ENCODE data around the gene OTUD4.

The OTUD4 gene

DNA sequence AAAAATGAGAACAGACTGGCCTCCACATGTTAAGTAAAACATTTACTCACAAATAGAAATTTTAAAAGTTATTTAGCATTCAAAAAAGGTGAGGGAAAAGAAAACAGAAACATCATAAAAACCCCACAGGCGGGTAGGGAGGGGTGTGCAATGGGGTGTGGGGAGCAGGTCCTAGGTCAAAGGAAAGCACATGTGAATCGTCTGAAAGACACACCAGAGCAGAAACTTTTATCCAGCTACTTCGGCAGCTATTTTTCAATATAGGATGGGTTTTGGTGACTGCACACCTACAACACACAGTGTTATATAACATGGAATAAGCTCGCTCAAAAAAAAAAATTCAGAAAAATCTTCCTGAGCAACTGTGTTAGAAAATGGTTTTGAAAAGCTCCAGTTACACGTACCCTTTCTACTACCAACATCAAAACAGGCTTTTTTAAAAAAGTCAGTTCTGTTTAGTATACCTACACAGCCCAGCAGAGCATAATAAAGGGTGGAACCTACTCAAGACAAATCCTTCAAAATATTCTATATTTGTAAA, 1.6 kb downstream of the OTUD4 start:
- 0% methylated on average over 4 of the region's 5 CpGs for WGBS
- Histone ChIP-seq H3K4me1 (ENCODE audit: insufficient read depth, low read length) (peaks cover 17% of the 10 kb centered on the region; the same call in 1 of the 2 replicates), H3K9me3 (ENCODE audit: insufficient read depth, low read depth, low read length) (no peaks in the 10 kb centered on the region), H3K36me3 (ENCODE audit: insufficient read depth, low read length) (peaks cover 9% of the 10 kb centered on the region), H3K27me3 (ENCODE audit: insufficient read depth, low read length) (no peaks in the 10 kb centered on the region), H3K27ac (ENCODE audit: low read depth, low read length) (no peak overlapping the region), H3K9ac (ENCODE audit: low read depth, low read length) (peak overlapping the region; percentile 89), H3K4me3 (ENCODE audit: low read length) (peak overlapping the region; percentile 94)

DNA sequence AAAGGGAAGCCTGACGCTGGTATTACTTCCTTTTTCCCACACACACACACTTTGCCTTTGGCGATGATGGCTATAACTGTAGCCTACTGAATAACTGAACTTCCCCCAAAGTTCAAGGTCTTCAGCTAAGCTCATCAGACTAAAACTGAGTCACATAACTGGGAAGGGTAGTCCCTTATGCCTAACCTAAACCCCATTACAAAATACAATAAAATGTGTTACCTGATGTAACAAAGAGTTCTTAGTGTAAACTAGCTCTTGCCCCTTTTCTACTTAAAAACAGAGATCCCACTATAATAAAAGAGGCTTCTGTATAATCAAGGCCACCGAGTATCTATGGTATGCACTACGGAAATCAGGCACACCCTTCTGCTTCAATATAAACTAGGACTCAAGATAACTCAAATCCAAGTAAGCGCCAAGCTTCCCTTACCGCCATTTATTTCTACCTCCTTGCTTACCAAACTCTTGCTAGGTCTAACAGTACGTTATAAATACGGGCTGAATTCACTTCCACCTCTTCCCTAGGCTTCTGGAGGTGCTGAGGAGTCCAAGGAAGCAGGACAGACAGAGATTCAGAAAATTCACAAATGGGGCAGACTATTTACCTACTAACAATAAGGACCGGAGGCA, 2.4 kb downstream of the OTUD4 start:
- WGBS = 12% methylated on average over 9 of the region's 9 CpGs
- peak overlapping the region; percentile 94 for H3K4me3 ChIP-seq (ENCODE audit: low read length)
- H3K9ac ChIP-seq (ENCODE audit: low read depth, low read length) = peak overlapping the region; percentile 89
- peaks cover 15% of the 10 kb centered on the region for H3K36me3 ChIP-seq (ENCODE audit: insufficient read depth, low read length)
- no peaks in the 10 kb centered on the region for H3K9me3 ChIP-seq (ENCODE audit: insufficient read depth, low read depth, low read length)
- H3K27me3 ChIP-seq (ENCODE audit: insufficient read depth, low read length) = no peaks in the 10 kb centered on the region
- H3K27ac ChIP-seq (ENCODE audit: low read depth, low read length) = no peak overlapping the region
- peaks cover 17% of the 10 kb centered on the region; the same call in 1 of the 2 replicates for H3K4me1 ChIP-seq (ENCODE audit: insufficient read depth, low read length)

DNA sequence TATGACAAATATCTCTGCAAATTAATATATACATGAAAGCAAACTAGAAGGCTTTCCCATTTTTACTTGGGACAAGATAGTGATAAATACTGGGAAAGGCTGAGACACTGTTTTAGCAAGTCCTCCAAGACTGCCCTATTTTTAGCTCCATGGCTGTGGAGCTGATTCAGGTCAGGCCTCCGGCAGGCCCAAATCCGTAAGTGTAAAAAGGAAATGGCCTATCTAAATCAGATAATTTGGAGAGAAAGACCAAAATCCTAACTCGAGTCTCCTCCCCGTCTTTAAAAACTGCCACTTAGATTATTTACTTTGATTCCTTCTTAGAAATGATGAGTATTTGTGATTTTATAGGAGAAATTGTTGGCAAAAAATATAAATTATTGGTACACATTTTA, 2.9 kb downstream of the OTUD4 start:
- peaks cover 19% of the 10 kb centered on the region for H3K36me3 ChIP-seq (ENCODE audit: insufficient read depth, low read length)
- H3K4me3 ChIP-seq (ENCODE audit: low read length) = peak overlapping the region; percentile 94
- no peaks in the 10 kb centered on the region for H3K27me3 ChIP-seq (ENCODE audit: insufficient read depth, low read length)
- H3K9me3 ChIP-seq (ENCODE audit: insufficient read depth, low read depth, low read length) = no peaks in the 10 kb centered on the region
- H3K9ac ChIP-seq (ENCODE audit: low read depth, low read length) = no peak overlapping the region
- H3K27ac ChIP-seq (ENCODE audit: low read depth, low read length) = no peak overlapping the region
- H3K4me1 ChIP-seq (ENCODE audit: insufficient read depth, low read length) = peaks cover 17% of the 10 kb centered on the region; the same call in 1 of the 2 replicates
- 44% methylated on average over 2 of the region's 4 CpGs for WGBS

DNA sequence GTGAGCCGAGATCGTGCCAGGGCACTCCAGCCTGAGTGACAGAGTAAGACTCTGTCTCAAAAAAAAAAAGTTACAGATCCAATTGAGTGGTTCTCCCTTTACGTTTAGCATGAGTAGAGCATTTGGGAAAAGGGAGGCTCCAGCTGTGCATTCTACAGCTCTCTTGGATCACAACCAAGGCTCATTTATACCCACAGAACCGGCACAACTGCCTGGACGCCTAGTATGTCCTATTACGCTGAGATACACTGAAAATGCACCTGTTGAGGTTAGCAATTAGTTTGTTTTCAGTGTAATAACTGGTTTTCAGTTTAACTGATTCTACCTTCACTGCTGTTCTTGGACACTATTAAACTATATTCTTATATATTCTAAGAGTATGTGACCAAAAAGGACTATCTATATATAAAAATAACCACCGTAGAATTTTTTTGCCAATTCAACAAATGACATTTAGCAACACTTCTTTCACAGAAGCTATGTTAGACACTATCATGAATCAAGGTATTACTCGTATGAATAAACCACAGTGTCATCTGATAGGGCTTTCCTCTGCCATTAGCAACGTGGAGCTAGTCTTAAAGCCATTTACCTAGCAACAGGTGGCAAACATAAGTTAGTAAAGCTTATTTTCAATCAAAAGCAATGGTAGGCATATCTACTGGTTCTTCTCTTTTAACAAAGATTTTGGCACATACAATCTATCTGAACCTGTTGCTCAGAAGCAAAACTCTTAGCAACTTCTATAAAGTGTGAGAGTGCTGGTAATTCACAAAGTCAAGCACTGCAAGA, 3.6 kb downstream of the OTUD4 start:
- peak overlapping the region; percentile 94 for H3K4me3 ChIP-seq (ENCODE audit: low read length)
- 90% methylated on average over 9 of the region's 9 CpGs for WGBS
- H3K27ac ChIP-seq (ENCODE audit: low read depth, low read length) = no peak overlapping the region

GRCh38 chr4:145171911-145172310, 8.5 kb downstream of the OTUD4 start:
- Histone ChIP-seq H3K36me3 (ENCODE audit: insufficient read depth, low read length) (peaks cover 68% of the 10 kb centered on the region), H3K27ac (ENCODE audit: low read depth, low read length) (no peak overlapping the region), H3K27me3 (ENCODE audit: insufficient read depth, low read length) (no peaks in the 10 kb centered on the region), H3K4me1 (ENCODE audit: insufficient read depth, low read length) (no peaks in the 10 kb centered on the region), H3K4me3 (ENCODE audit: low read length) (no peak overlapping the region), H3K9me3 (ENCODE audit: insufficient read depth, low read depth, low read length) (no peaks in the 10 kb centered on the region), H3K9ac (ENCODE audit: low read depth, low read length) (no peak overlapping the region)
- WGBS = 97% methylated on average over 1 of the region's 1 CpG

More for the DNA sequence above, 3.6 kb downstream of the OTUD4 start:
- no peaks in the 10 kb centered on the region for H3K27me3 ChIP-seq (ENCODE audit: insufficient read depth, low read length)
- peaks cover 26% of the 10 kb centered on the region for H3K36me3 ChIP-seq (ENCODE audit: insufficient read depth, low read length)
- H3K4me1 ChIP-seq (ENCODE audit: insufficient read depth, low read length) = peaks cover 17% of the 10 kb centered on the region; the same call in 1 of the 2 replicates
- no peak overlapping the region for H3K9ac ChIP-seq (ENCODE audit: low read depth, low read length)
- no peaks in the 10 kb centered on the region for H3K9me3 ChIP-seq (ENCODE audit: insufficient read depth, low read depth, low read length)

GRCh38 chr4:145170223-145170622, 10.2 kb downstream of the OTUD4 start:
- Histone ChIP-seq H3K4me3 (ENCODE audit: low read length) (no peak overlapping the region), H3K9ac (ENCODE audit: low read depth, low read length) (no peak overlapping the region), H3K27me3 (ENCODE audit: insufficient read depth, low read length) (no peaks in the 10 kb centered on the region), H3K9me3 (ENCODE audit: insufficient read depth, low read depth, low read length) (no peaks in the 10 kb centered on the region), H3K27ac (ENCODE audit: low read depth, low read length) (no peak overlapping the region), H3K4me1 (ENCODE audit: insufficient read depth, low read length) (no peaks in the 10 kb centered on the region), H3K36me3 (ENCODE audit: insufficient read depth, low read length) (peaks cover 77% of the 10 kb centered on the region)
- 84% methylated on average over 1 of the region's 1 CpG for WGBS

DNA sequence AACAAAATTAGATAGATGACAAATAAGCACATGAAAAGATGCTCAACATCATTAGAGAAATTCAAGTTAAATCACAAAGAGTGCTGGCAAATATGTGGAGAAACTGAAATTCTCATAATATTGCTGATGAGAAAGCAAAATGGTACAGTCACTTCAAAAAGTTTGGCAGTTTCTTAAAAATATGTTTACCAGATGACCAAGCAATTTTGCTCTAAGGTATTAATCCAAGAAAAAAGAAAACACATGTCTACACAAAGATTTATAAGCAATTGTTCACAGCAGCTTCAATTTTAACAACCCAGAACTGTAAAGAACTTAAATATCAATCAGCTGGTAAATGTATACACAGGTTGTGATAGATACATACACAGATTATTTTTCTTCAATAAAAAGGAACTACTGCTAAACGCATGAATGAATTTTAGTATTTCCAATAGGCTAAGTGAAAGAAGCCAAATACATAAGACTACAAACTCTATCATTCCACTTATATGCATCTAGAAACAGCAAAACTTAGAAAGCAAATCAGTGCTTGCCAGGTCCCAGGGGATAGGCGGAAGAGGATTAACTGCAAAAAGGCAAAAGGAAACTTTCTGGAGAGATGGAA, 11.7 kb downstream of the OTUD4 start:
- Histone ChIP-seq H3K9me3 (ENCODE audit: insufficient read depth, low read depth, low read length) (no peaks in the 10 kb centered on the region), H3K4me3 (ENCODE audit: low read length) (no peak overlapping the region), H3K36me3 (ENCODE audit: insufficient read depth, low read length) (peaks cover 81% of the 10 kb centered on the region), H3K27me3 (ENCODE audit: insufficient read depth, low read length) (no peaks in the 10 kb centered on the region), H3K27ac (ENCODE audit: low read depth, low read length) (no peak overlapping the region), H3K9ac (ENCODE audit: low read depth, low read length) (no peak overlapping the region), H3K4me1 (ENCODE audit: insufficient read depth, low read length) (no peaks in the 10 kb centered on the region)
- WGBS = 100% methylated on average over 2 of the region's 2 CpGs

- Histone ChIP-seq H3K9ac (ENCODE audit: low read depth, low read length) (no peak overlapping the region), H3K27ac (ENCODE audit: low read depth, low read length) (no peak overlapping the region), H3K9me3 (ENCODE audit: insufficient read depth, low read depth, low read length) (no peaks in the 10 kb centered on the region), H3K36me3 (ENCODE audit: insufficient read depth, low read length) (peaks cover 84% of the 10 kb centered on the region), H3K4me3 (ENCODE audit: low read length) (no peak overlapping the region), H3K4me1 (ENCODE audit: insufficient read depth, low read length) (no peaks in the 10 kb centered on the region), H3K27me3 (ENCODE audit: insufficient read depth, low read length) (no peaks in the 10 kb centered on the region)
- WGBS = no CpG with 5 or more reads among the region's 2 CpGs
Observed at GRCh38 chr4:145167887-145168286, 12.5 kb downstream of the OTUD4 start.

- H3K27me3 ChIP-seq (ENCODE audit: insufficient read depth, low read length) = no peaks in the 10 kb centered on the region
- no peak overlapping the region for H3K27ac ChIP-seq (ENCODE audit: low read depth, low read length)
- H3K9ac ChIP-seq (ENCODE audit: low read depth, low read length) = no peak overlapping the region
- 45% methylated on average over 2 of the region's 2 CpGs for WGBS
- peaks cover 86% of the 10 kb centered on the region for H3K36me3 ChIP-seq (ENCODE audit: insufficient read depth, low read length)
- H3K4me1 ChIP-seq (ENCODE audit: insufficient read depth, low read length) = no peaks in the 10 kb centered on the region
- no peak overlapping the region for H3K4me3 ChIP-seq (ENCODE audit: low read length)
- no peaks in the 10 kb centered on the region for H3K9me3 ChIP-seq (ENCODE audit: insufficient read depth, low read depth, low read length)
Observed at GRCh38 chr4:145161549-145161948, 18.8 kb downstream of the OTUD4 start.

GRCh38 chr4:145156986-145157385, 23.4 kb downstream of the OTUD4 start:
- 94% methylated on average over 1 of the region's 2 CpGs for WGBS
- H3K36me3 ChIP-seq (ENCODE audit: insufficient read depth, low read length) = peaks cover 88% of the 10 kb centered on the region
- H3K27me3 ChIP-seq (ENCODE audit: insufficient read depth, low read length) = no peaks in the 10 kb centered on the region
- no peak overlapping the region for H3K27ac ChIP-seq (ENCODE audit: low read depth, low read length)
- H3K9ac ChIP-seq (ENCODE audit: low read depth, low read length) = no peak overlapping the region
- H3K4me1 ChIP-seq (ENCODE audit: insufficient read depth, low read length) = no peaks in the 10 kb centered on the region
- no peak overlapping the region for H3K4me3 ChIP-seq (ENCODE audit: low read length)
- H3K9me3 ChIP-seq (ENCODE audit: insufficient read depth, low read depth, low read length) = no peaks in the 10 kb centered on the region

GRCh38 chr4:145155268-145155870, 25.0 kb downstream of the OTUD4 start:
- Histone ChIP-seq H3K4me1 (ENCODE audit: insufficient read depth, low read length) (no peaks in the 10 kb centered on the region), H3K9ac (ENCODE audit: low read depth, low read length) (no peak overlapping the region), H3K27me3 (ENCODE audit: insufficient read depth, low read length) (no peaks in the 10 kb centered on the region), H3K4me3 (ENCODE audit: low read length) (no peak overlapping the region), H3K9me3 (ENCODE audit: insufficient read depth, low read depth, low read length) (no peaks in the 10 kb centered on the region), H3K27ac (ENCODE audit: low read depth, low read length) (no peak overlapping the region), H3K36me3 (ENCODE audit: insufficient read depth, low read length) (peaks cover 89% of the 10 kb centered on the region)
- 83% methylated on average over 2 of the region's 2 CpGs for WGBS
